Measurements from ENCODE around the gene PMF1.

DNA sequence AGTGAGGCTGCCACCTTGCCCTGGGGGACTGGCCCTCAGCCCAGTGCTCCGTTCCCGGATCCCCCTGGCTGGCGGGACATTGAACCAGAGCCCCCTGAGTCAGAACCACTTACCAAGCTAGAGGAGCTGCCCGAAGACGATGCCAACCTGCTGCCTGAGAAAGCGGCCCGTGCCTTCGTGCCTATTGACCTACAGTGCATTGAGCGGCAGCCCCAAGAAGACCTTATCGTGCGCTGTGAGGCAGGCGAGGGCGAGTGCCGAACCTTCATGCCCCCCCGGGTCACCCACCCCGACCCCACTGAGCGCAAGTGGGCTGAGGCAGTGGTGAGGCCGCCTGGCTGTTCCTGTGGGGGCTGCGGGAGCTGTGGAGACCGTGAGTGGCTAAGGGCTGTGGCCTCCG, 72.6 kb downstream of the PMF1 start:
- TF ChIP-seq CTCF (IDR thresholded peaks at IDR 0.05; ENCODE audit: low read length), result no peak
- no peak for TF ChIP-seq EZH2 (IDR thresholded peaks at IDR 0.05; ENCODE audit: borderline replicate concordance, low read length)

Data from OCI-LY1 (cell line).